Activated T-cell treated with anti-CD3 and anti-CD28 coated beads, Interleukin-2, amount 50 U/mL, for 1 hour (primary cell): ENCODE measurements around the gene COMMD10.

Experiments used
- DNase-seq: peaks from one replicate; pipeline ENCODE4 v3.0.0-alpha.2; 2020

The COMMD10 gene

DNA sequence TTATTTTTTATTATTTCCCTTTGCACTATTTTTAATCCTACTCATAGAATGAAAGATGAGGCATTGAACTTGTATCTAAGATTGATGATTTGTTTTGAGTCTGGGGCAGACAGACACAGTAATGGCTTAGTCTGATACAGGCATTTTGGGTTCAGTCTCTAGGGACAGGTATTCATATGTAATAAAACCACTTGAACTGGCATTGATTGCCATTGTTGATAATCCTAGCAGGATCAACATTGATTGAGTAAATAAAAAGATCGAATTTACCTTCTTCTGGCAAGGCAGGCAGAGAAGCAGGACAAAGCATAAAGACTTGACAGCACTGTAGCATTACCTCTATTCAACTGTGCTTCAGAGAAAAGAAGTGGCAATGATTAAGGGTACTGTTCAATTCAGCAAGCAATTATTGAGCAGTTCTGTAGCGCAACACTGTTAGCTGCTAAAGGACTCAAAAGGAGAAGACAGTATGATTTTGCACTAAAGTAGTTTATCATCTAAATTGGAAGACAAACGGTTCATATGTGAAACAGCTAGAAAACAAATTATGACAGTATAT is 144.4 kb downstream of the COMMD10 start:
- DNase-seq = no peak

DNA sequence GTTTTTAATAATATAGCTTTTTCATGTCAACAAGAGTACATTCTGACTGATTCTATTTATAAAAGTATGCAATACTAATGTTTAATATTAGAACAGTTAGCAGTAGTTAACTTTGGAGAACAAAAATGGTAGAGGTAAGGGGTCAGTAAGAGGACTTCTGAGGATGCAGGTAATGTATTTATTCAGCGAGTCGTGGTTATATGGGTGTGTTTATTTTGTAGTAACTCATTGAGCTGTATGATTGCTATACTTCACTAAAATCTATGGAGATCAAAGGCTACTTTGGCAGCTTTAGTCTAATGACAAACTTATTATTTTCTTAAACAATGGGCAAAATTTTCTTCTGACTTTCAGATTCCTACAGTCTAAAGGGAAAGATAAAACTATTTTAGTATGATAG is 146.5 kb downstream of the COMMD10 start:
- DNase-seq = no peak

DNA sequence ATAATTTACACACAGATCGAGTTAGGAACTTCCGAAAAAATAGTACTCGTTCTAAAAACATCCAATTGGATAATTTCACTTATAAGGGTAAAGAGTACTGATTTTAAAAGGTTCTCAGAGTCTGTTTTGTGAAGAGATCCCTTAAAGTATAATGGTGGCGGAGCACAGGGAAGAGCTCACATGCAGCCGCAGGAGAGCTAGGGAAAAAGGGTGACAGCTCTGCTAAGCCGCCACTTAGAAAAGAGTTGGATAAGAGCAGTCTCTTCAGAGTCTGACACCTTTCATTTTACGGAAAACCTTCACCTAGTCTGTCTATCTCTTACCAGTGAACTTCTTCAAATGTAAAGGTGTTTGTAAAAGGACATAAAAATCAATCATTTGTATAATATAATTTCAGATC is 149.9 kb downstream of the COMMD10 start:
- no peak for DNase-seq

DNA sequence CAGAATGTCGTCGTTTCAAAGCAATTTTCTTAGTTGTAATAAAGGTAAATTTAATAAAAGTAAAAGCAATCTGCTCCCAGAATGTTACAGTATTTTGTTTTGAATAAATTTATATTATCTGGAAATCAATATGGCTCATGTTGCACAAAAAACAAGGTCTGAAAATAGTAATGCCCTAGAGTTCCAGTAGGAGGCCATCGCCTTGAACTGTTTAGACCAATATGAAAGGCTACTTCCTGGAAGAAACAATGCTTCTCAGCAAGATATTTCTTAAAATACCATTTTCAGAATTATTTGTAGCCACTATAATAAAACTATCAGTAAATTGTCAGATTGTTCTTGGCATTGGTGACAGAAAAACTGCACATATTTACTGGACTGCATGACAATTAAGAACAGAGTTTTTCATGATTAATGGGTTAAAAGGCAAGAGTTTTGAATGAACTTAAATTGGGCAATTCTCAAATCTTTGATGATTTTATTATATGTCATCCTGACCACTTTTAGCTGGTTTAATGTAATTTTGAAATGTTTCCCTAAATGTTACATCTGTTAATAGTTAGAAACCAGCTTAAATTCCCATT is 153.2 kb downstream of the COMMD10 start:
- DNase-seq = no peak

DNA sequence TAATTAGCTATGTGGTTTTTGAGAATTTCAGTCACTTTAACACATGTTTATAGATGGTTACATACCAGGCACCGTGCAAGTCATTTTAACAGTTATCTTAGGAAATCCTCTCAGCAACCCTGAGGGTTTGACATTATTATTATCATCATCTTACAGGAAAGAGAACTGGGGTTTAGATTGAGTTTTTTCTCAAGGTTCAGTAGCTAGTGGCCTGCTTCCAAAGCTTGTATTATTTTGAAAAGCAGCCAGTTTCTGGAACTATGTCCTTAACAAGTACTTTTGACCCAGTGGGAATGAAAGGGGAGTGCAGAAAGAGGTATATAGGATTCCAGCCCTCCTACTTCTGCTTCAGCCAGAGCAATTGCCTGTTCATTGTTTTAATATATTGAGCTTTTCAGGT is 157.5 kb downstream of the COMMD10 start:
- DNase-seq = no peak

DNA sequence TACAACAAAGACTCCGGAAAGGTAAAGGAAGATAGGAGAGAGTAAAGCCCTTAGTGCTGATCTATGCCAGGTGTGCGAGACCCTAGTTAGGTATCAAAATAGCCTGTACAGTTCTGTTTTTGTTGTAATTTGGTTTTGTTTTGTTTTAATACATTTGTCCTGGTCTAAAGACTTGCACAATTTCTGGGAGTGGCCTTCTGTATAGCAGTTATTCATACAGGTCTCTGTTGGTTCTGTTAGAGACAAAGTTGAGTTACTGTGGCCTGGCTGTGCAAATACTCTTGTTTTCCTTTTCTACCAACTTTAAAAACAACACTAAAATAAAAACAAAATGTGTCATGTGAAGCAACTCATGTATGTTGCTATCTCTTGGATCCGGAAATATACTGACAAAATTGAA is 163.6 kb downstream of the COMMD10 start:
- DNase-seq = no peak

DNA sequence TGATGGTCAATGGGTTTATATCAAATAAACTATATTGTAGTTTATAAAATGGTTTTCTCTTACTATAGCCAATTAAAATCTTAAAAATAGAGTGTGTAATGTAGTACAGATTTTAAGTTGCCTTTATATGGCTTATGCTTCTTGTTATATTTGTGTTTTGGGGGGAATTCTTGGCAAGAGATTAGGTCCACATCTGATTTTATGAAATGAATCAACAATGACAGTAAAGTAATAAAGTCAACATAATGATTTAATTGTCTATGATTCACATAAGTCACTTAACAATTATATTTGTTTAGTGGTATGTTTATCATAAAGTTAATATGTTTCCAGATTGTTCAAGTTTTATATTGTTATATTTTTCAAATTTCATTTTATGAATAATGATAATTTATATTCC is 164.8 kb downstream of the COMMD10 start:
- DNase-seq = no peak

DNA sequence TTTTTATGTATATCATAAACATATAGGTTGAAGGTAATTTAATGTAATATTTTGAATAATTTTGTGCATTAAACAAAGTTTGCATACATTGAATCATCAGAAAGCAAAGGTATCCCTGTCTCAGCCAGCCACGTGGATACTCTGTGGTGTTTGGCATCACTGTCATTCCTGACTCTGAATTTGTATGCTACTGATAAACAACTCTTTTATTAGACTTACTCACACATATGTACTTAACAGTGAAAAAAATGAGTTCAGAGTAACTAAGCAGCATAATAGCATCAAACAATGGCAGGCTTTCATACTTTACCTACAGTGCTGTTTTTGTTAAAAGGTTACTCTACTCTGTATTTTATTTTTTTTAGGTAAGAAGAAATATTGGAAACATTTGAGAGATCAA is 171.9 kb downstream of the COMMD10 start:
- no peak for DNase-seq

DNA sequence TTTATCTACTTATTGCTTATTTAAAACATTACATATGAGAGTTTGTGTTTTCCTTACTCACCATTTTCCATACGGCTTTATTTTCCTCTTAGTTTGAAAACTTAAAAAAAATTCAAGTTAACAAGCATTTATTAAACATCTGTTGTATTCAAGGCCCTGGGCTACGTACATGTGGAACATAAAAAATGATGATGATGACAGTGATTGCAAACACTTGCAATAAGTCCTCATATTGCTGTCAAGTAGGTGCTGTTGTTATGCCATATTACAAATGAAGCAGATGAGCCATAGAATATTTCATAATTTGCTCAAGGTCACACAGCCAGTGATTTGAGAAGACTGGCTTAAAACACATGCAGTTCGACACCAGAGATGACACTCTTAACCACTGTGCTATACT is 180.6 kb downstream of the COMMD10 start:
- DNase-seq = no peak

DNA sequence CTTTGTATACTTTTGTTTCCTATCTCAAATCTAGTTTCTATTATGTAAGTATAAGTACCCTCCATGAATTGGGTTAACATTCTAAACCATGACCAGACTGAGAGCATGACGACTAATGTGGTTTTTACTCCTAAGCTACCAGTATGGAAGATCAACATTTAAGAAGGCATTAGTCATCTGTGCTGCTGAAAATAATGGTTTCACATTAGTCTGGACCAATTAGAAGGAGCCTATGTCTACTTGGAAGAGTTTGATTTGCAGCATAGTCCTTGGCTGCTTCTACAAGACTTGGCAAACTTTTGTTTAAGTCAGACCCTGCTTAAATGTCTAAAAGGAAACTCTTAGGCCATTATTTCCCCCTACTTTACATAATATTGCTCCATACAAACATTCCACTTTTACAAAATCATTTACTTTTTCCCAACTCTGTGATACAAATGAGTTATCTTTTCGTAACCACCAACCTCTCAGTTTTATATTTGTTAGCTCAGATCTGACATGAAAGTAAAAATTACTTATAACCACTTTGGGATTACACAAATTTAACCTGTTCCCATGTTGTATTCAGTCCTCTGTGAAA is 186.7 kb downstream of the COMMD10 start:
- DNase-seq = no peak

DNA sequence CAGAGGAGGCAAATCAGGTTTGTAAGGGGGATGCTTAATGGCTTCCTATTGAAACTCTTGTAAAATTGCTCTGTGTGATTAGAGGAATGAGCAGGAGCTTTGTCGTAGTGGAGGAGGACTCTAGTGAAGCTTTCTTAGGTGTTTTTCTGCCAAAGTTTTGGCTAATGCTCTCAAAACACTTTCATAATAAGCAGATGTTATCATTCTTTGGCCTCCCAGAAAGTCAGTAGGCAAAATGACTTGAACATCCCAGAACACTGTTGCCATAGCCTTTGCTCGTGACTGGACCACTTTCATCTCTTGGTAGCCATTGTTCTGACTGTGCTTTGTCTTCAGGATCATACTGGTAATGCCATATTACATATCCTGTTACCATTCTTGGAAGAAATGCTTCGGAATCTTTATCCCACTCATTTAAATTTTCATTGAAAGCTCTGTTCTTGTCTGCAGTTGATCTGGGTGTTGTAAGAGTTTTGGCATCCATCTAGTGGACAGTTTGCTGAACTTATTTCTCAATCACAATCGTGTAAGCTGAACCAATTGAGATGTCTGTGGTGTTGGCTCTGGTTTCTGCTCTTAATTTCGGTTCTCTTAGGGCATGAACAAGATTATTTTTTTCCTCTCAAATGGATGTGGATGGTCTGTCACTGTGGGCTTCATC is 187.6 kb downstream of the COMMD10 start:
- DNase-seq = no peak

DNA sequence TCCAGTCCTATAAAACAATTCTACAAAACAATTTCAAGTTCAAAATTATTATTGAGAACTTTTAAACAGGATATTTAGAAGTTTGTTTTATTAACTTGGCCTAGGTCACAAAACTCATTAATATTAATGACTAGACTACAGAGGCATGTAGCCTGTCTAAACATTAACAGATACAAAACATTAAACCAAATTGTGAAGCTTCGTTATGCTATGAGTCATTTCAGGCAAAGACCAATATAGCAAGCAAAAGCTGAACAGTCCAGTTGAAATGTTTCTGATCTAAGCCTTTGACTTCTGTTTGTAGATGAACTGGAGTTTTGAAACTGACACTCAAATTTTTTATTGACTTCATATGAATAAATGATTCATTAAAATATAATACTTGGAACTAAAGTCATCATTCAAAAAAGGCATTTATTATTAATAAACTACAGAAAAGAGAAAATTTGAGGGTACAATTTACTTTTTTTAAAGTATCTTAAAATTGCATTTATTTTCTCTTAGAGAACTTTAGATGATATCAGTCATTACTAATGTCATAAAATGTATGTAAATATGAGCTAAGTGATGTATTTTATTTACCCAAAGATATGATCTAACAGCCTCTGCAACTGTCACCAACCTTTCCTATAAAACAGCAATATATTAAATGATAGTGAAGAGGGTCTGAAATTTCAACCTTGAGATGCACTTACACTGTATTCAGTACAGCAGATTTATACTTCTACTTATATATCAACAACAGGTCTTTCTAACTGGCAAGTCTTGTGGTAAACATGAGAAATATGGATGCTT is 188.8 kb downstream of the COMMD10 start:
- DNase-seq = no peak

DNA sequence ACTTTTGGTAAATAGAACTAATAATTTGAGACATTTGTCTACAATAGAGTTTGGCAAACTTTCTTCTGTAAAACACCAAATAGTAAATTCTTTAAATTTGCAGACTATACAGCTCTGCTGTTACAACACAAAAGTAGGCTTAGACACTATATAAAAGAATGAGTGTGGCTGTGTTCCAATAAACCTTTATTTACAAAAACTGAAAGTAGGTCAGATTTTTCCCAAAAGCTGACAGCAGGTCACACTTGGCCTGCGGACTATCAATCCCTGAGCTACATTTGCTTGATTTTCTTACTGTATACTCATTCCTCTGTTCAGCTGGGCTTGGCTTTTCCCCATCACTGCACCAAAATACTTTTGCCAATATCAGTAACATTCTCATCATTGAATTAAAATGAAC is 189.4 kb downstream of the COMMD10 start:
- DNase-seq = no peak

DNA sequence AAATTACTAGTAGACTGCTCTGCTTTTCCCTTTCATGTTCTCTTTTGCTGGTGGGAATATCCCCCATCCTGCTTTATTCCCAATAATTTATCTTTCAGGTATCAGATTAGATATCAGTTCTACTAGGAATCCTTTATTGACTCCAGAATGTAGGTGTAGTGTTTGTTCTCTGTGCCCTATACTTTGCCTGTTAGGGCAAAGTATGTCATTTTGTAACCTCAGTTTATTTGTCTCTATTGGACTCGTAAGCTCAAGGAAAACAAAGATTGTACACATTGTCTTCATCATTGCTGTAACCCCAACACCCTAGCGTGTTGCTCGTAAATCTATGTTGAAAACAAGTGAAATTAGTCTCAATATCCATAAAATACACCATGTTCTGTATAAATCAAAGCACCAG is 190.5 kb downstream of the COMMD10 start:
- no peak for DNase-seq

DNA sequence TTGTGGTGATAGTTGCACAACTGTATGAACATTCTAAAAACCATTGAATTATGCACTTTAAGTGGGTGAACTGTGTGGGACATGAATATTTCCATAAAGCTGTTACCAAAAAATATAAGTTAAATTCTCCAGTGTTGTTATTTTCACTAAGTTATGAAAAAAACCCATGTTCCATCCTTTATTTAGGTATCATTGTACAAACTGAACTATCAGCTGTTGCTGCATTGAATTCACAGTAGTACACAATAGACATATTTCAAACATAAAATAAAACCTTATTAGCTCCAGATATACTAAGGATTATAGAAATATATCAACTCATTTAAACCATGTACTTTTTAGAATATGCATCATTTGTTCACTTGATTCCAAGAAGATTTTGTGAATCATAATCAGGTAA is 192.1 kb downstream of the COMMD10 start:
- no peak for DNase-seq

DNA sequence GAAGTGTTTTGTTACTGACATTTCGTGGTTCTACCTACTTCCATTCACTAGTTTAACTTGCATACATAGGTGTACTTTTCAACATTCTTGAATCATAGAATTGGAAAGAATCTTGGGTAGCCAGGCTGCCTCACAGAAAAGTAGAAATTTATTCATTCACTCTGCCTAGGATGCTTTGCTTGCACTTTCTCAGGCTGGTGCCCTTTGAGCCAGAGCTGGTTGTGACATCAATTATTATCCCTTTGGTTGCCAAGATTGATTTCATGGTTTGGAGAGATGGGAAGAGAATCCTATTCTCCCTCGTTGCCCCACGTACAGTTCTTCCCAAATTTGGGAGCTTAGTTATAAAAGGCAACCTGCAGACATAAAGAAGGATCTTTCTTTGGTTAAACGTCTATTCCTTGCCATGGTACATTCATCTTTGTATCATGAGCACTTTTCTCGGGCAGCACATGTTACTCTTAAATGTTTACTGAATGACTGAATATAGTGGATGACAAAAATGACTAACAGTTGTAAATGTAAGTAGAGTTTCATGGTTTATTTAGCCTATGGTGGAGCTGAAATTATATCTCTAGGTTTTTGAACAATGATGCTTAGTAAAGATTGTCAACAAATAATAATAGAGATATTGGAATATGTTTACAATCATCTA is 195.5 kb downstream of the COMMD10 start:
- DNase-seq = no peak

DNA sequence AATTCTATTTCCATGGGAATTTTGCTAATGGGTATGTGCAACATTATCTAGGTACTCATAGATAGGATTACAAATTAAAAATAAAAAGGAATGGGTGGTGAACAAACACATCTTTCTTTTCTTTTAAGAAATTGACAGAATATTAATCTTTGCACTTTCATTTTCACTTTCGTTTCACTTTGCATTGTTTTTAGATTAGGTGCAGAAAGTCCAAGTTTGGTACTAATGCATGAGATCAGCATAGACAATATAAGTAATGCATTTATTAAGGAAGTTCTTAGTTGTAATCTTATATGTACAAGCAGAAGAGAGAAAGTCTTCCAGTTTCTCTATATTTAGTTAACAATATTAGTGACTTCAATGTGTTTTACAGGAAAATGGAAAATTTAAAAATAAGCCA is 196.5 kb downstream of the COMMD10 start:
- DNase-seq = no peak

DNA sequence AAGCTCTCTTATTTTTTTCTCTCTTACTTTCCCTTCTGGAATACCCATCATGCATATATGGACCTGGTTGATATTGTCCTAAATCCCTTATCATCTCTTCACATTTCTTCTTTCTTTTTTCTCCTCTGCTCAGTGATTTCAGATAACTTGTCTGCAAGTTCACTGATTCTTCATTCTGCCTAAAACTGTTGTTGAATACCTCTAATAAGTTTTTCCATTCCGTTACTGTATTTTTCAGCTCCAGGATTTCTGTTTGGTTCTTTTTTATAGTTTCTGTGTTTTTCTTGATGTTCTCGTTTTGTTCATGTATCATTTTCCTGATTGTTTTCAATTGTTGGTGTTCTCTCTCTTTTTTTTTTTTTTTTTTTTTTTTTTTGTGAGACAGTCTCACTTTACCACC is 203.7 kb downstream of the COMMD10 start:
- no peak for DNase-seq

DNA sequence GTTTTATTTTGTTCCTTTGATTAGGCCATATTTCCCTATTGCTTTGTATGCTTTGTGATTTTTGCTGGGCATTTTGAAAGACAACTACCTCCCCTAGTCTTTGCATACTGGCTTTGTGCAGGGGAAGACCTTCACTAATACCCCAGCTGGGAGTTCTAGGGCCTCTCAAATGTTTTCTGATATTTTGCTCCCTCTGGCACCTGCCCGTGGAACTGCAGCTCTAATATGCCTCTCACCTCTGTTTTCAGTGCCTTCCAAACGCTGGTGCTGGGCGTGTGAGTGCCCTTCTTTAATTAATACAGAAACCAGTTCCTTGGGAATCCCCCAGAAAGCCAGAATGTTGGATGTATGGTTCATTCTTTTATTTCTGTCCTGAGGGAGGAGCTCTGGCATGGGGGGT is 204.5 kb downstream of the COMMD10 start:
- DNase-seq = no peak

DNA sequence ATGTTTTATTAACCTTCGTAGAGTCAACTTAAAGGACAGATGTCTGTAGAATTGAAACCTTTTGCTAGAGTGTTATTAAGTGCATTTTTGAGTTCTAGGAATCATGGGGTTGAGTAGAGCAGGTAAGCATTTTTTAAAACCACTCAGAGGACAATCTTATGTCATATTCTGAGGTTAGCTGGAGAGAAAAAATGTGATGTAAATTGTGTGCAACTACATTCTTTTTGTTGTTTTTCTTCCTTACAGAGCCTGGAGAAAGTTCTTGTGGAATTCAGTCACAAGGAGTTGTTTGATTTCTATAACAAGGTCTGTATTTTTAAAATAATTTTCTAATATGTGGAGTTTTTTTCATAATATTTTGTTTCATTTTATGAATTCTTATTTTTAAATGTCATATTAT is 206.4 kb downstream of the COMMD10 start:
- no peak for DNase-seq

DNA sequence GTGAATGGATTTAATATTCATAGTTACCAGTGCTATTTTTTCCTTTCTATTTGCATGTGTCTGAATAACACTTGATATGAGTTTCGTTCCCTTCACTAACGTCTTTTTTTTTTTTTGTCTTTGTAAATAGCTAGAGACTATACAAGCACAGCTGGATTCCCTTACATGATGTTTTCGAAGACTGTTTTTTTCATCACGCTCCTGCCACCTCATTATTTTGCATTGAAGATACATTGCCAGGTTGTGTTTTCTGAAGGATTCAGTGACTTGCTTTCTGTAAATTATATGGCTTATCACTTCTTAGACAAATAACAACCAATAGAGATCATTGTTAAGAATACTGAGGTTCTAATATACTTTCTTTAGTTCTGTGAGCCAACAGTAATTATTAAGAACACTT is 207.5 kb downstream of the COMMD10 start:
- no peak for DNase-seq

DNA sequence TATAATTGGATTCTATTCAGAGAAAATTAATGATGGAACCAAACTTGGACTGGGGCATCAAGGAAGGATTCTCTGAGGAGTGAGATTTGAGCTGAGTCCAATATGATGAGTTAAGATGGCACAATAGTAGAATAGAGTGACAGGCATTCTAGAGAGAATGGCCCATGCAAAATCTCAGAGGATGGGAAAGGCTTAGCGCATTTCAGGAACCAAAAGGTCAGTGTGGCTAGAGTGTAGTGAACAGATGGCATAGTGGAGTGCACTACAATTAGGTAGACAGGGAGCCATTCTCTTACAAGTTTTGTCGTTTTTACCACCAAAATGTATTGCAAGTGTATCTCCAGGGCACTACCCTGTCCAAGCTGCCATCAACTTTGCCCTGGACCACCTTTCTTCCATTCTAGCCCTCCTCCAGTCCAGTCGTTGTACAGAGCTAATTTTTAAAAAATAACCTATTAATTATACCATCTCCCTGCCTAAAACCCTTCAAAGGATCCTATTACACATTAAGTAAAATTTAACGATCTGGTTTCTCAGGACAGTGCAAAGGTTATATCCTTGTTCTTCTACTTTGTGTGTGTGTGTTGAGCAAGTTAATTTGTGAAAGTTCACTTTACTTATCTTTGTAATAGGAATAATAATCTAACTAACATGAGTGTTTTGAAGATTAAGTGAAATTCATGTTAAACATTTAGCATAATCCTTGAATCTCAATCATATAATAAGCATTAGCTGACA is 211.7 kb downstream of the COMMD10 start:
- DNase-seq = no peak
